Measurements from ENCODE around the gene SGSM1. TPM values are rescaled to one million over a fixed set of nuclear protein-coding genes. Genes with fewer than 3 reads are reported as not detected.

Gene SGSM1
- total and polyA plus RNA-seq, 9 of the 15 experiments (the other 6 are each of a cell fraction or from before 2014, with no cell fraction given), result not detected

GRCh38 chr22:24831687-24832086 lies 25.7 kb downstream of the SGSM1 start:
- no peak for DNase-seq (ENCODE audit: extremely low read depth in 1 of 4, low spot score in 3 of 4)

More at GRCh38 chr22:24831687-24832086, 25.7 kb downstream of the SGSM1 start:
- no peaks in the 10 kb centered on the region for H3K9me3 ChIP-seq (replicated peaks; ENCODE audit: control insufficient read depth, insufficient read depth, low read depth, low read length)
- ChIA-PET CTCF (ENCODE audit: low intra/inter-chr PET ratio) (no interaction called here), POLR2A (no interaction called here)
- no peak overlapping the region for H2AFZ ChIP-seq (ENCODE audit: low read depth, low read length)
- ATAC-seq, result no peak
- peaks cover 0 to 23% of the 10 kb centered on the region in 2 experiments; a peak in 2 of 5 replicates for H3K27me3 ChIP-seq (ENCODE audit: control insufficient read depth in 2 of 2, insufficient read depth in 2 of 2, low read length in 2 of 2)
- H3K36me3 ChIP-seq (ENCODE audit: control insufficient read depth, insufficient read depth, low read length), result no peaks in the 10 kb centered on the region
- no peaks in the 10 kb centered on the region for H3K79me2 ChIP-seq (ENCODE audit: control insufficient read depth, insufficient read depth, low read length)
- WGBS (ENCODE audit: insufficient coverage, low coverage, missing lambda C conversion rate), result 2% methylated on average over 9 of the region's 10 CpGs
- H3K9me1 ChIP-seq (ENCODE audit: control insufficient read depth, insufficient read depth, low read length), result no peaks in the 10 kb centered on the region
- in situ Hi-C loops (cut with MboI), result no loop called here
- no peak overlapping the region for H3K4me2 ChIP-seq (ENCODE audit: insufficient read depth, low read length)
- H3K9ac ChIP-seq (ENCODE audit: insufficient read depth in 1 of 2, low read depth in 2 of 2, low read length in 2 of 2), result no peak overlapping the region
- H3K4me1 ChIP-seq (replicated peaks in 1 of 2; ENCODE audit: control insufficient read depth in 2 of 2, insufficient read depth in 2 of 2, low read length in 2 of 2), result no peaks in the 10 kb centered on the region; a peak in 1 of 5 replicates
- H3K4me3 ChIP-seq, result no peak overlapping the region
- FAIRE-seq, result no peak
- BruUV-seq (replicated peaks), result no TSS peak
- TF ChIP-seq HOMEZ (CRISPR knock-in tag; IDR thresholded peaks at IDR 0.05) (no peak), CC2D1A (IDR thresholded peaks at IDR 0.05) (no peak), HDGF (IDR thresholded peaks at IDR 0.05) (no peak), ZC3H4 (CRISPR knock-in tag; IDR thresholded peaks at IDR 0.05; ENCODE audit: borderline replicate concordance) (no peak), ARNT (IDR thresholded peaks at IDR 0.05) (no peak), PTTG1 (tag; IDR thresholded peaks at IDR 0.05; ENCODE audit: low read depth) (no peak), ZNF696 (CRISPR knock-in tag; conservative IDR thresholded peaks at IDR 0.05) (no peak), ZNF354B (CRISPR knock-in tag; IDR thresholded peaks at IDR 0.05) (no peak), ZBTB9 (CRISPR knock-in tag; IDR thresholded peaks at IDR 0.05) (no peak), MLX (CRISPR knock-in tag; conservative IDR thresholded peaks at IDR 0.05) (no peak), STAT6 (CRISPR knock-in tag; IDR thresholded peaks at IDR 0.05) (no peak), MEF2A (IDR thresholded peaks at IDR 0.05; ENCODE audit: control insufficient read depth, low read depth, low read length) (no peak), ZNF140 (CRISPR knock-in tag; IDR thresholded peaks at IDR 0.05) (no peak), ZNF282 (CRISPR knock-in tag; IDR thresholded peaks at IDR 0.05) (no peak), NFIC (IDR thresholded peaks at IDR 0.05) (no peak), U2AF2 (optimal IDR thresholded peaks at IDR 0.05; ENCODE audit: low read depth, low read length) (no peak)
- intact Hi-C loops (cut with micrococcal nuclease), result no loop called here
- no peaks in the 10 kb centered on the region for H4K20me1 ChIP-seq (replicated peaks; ENCODE audit: control insufficient read depth, insufficient read depth, low read length)
- no peak overlapping the region for H3K27ac ChIP-seq (ENCODE audit: extremely low read depth, low read depth, low read length)
